ENCODE data around the gene OR10P1.

Gene OR10P1

DNA sequence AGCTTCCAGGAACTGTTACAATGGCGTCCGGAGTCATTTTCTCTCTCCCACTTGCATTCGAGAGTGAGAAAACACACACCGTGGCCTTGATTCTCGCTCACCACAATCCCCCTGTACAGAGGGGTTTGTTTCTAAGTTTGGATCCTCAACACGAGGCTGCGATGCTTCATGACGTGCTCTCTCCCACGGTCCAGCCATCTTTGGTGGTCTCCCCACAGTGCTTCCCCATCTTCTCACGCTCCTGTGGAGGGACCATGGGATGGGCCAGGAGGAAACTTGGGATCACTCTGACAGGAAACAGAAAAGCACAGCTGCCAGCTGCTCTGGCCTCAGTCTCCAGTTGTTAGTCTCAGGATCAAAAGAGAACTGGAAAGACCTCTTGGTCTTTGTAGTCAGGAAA is 28.1 kb downstream of the OR10P1 start:
- no peaks in the 10 kb centered on the region for H3F3A ChIP-seq (ENCODE audit: insufficient read depth)
- H3K36me3 ChIP-seq (ENCODE audit: low read length), result no peaks in the 10 kb centered on the region
- H3K9me3 ChIP-seq (ENCODE audit: insufficient read depth, low read length), result no peaks in the 10 kb centered on the region
- no peak overlapping the region for H3K4me2 ChIP-seq (ENCODE audit: low read depth, low read length, poor library complexity, severe bottlenecking)
- no peak overlapping the region for H3K9ac ChIP-seq (ENCODE audit: low read length)
- H4K20me1 ChIP-seq (ENCODE audit: low read depth, low read length), result no peaks in the 10 kb centered on the region
- no peak overlapping the region for H2AFZ ChIP-seq (ENCODE audit: low read depth, low read length, severe bottlenecking)
- H3K4me3 ChIP-seq (ENCODE audit: insufficient read depth, low read length, poor library complexity, severe bottlenecking), result no peak overlapping the region
- no peaks in the 10 kb centered on the region for H3K9me2 ChIP-seq (replicated peaks; ENCODE audit: insufficient read depth, low read length)
- no peaks in the 10 kb centered on the region for H3K27me3 ChIP-seq (ENCODE audit: low read length)
- H3K79me2 ChIP-seq (ENCODE audit: insufficient read depth, low read length), result no peaks in the 10 kb centered on the region
- TF ChIP-seq, protein P1, sequence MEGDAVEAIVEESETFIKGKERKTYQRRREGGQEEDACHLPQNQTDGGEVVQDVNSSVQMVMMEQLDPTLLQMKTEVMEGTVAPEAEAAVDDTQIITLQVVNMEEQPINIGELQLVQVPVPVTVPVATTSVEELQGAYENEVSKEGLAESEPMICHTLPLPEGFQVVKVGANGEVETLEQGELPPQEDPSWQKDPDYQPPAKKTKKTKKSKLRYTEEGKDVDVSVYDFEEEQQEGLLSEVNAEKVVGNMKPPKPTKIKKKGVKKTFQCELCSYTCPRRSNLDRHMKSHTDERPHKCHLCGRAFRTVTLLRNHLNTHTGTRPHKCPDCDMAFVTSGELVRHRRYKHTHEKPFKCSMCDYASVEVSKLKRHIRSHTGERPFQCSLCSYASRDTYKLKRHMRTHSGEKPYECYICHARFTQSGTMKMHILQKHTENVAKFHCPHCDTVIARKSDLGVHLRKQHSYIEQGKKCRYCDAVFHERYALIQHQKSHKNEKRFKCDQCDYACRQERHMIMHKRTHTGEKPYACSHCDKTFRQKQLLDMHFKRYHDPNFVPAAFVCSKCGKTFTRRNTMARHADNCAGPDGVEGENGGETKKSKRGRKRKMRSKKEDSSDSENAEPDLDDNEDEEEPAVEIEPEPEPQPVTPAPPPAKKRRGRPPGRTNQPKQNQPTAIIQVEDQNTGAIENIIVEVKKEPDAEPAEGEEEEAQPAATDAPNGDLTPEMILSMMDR (IDR thresholded peaks at IDR 0.05; ENCODE audit: insufficient read depth, low read length, poor library complexity, severe bottlenecking), result no peak
- no peak for TF ChIP-seq EZH2phosphoT487 (conservative IDR thresholded peaks at IDR 0.05; ENCODE audit: low read length)
- H3K27ac ChIP-seq (ENCODE audit: low read depth, low read length), result no peak overlapping the region

DNA sequence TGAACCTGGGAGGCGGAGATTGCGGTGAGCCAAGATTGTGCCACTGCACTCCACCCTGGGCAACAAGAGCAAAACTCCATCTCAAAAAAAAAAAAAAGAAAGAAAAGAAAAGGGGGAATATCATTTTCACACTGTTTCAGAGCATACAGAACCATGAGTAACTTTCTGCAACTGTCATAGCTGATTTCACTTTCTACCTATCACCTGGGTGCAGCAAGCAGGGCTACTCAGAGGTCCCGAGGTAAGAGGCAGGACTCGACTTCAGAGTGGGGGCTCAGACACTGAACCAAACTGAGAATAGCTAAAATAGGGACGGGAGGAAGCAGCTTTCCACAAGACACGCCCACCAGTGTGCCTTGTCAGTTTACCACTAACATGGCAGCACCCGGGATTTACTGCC is 29.8 kb downstream of the OR10P1 start:
- H3K9me2 ChIP-seq (replicated peaks; ENCODE audit: insufficient read depth, low read length), result no peaks in the 10 kb centered on the region
- H4K20me1 ChIP-seq (ENCODE audit: low read depth, low read length), result no peaks in the 10 kb centered on the region

DNA sequence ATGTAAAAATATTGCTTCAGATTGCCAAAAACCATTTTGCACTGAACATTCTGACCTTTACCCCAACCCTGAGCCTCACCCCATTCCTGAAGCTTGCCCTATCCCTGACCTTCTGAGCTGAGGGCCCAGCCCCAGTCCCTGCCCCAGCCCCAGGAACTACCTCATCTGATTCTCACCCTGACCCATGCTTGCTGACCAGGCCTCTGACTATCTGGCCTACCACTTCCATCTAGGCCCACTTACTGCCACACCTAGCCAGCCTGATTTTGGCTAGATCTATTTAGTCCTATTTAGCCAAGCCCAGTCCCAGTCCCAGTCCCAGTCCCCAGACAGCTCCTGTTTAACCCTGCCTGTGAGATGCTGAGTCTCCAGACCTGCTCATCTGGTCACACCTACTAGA is 33.6 kb downstream of the OR10P1 start:
- TF ChIP-seq, protein P1 (IDR thresholded peaks at IDR 0.05; ENCODE audit: insufficient read depth, low read length, poor library complexity, severe bottlenecking), result no peak
- TF ChIP-seq EZH2phosphoT487 (conservative IDR thresholded peaks at IDR 0.05; ENCODE audit: low read length), result no peak
- no peaks in the 10 kb centered on the region for H3K79me2 ChIP-seq (ENCODE audit: insufficient read depth, low read length)
- H3K27me3 ChIP-seq (ENCODE audit: low read length), result no peaks in the 10 kb centered on the region
- H3K4me2 ChIP-seq (ENCODE audit: low read depth, low read length, poor library complexity, severe bottlenecking), result no peak overlapping the region
- H4K20me1 ChIP-seq (ENCODE audit: low read depth, low read length), result no peaks in the 10 kb centered on the region
- H2AFZ ChIP-seq (ENCODE audit: low read depth, low read length, severe bottlenecking), result no peak overlapping the region
- no peaks in the 10 kb centered on the region for H3F3A ChIP-seq (ENCODE audit: insufficient read depth)
- no peak overlapping the region for H3K9ac ChIP-seq (ENCODE audit: low read length)
- no peak overlapping the region for H3K4me3 ChIP-seq (ENCODE audit: insufficient read depth, low read length, poor library complexity, severe bottlenecking)
- H3K9me3 ChIP-seq (ENCODE audit: insufficient read depth, low read length), result no peaks in the 10 kb centered on the region
- H3K9me2 ChIP-seq (replicated peaks; ENCODE audit: insufficient read depth, low read length), result no peaks in the 10 kb centered on the region
- no peaks in the 10 kb centered on the region for H3K36me3 ChIP-seq (ENCODE audit: low read length)
- H3K27ac ChIP-seq (ENCODE audit: low read depth, low read length), result no peak overlapping the region

More for the DNA sequence above, 29.8 kb downstream of the OR10P1 start:
- no peak overlapping the region for H2AFZ ChIP-seq (ENCODE audit: low read depth, low read length, severe bottlenecking)
- TF ChIP-seq, protein P1 (IDR thresholded peaks at IDR 0.05; ENCODE audit: insufficient read depth, low read length, poor library complexity, severe bottlenecking), result no peak
- no peak for TF ChIP-seq EZH2phosphoT487 (conservative IDR thresholded peaks at IDR 0.05; ENCODE audit: low read length)
- H3K4me3 ChIP-seq (ENCODE audit: insufficient read depth, low read length, poor library complexity, severe bottlenecking), result no peak overlapping the region
- H3K27me3 ChIP-seq (ENCODE audit: low read length), result no peaks in the 10 kb centered on the region
- no peak overlapping the region for H3K27ac ChIP-seq (ENCODE audit: low read depth, low read length)
- H3K79me2 ChIP-seq (ENCODE audit: insufficient read depth, low read length), result no peaks in the 10 kb centered on the region
- H3K4me2 ChIP-seq (ENCODE audit: low read depth, low read length, poor library complexity, severe bottlenecking), result no peak overlapping the region
- H3F3A ChIP-seq (ENCODE audit: insufficient read depth), result no peaks in the 10 kb centered on the region
- no peaks in the 10 kb centered on the region for H3K36me3 ChIP-seq (ENCODE audit: low read length)
- no peak overlapping the region for H3K9ac ChIP-seq (ENCODE audit: low read length)
- no peaks in the 10 kb centered on the region for H3K9me3 ChIP-seq (ENCODE audit: insufficient read depth, low read length)
